NCI-H2196 (cell line): ENCODE data around the gene UPB1.

Experiments used
- DNase-seq: peaks from one replicate; lab custom pipeline; 2025; ENCODE audit not compliant: unreplicated experiment; lab: John Stamatoyannopoulos, UW

UPB1 gene

GRCh38 chr22:24503137-24503842, 8.2 kb downstream of the UPB1 start:
- no peak for DNase-seq

GRCh38 chr22:24503843-24504338, 8.8 kb downstream of the UPB1 start:
- DNase-seq = no peak

- no peak for DNase-seq
Measured at GRCh38 chr22:24504540-24504939, 9.4 kb downstream of the UPB1 start.

- DNase-seq = no peak
Measured at GRCh38 chr22:24504956-24505736, 10.0 kb downstream of the UPB1 start.

- peak; percentile 22 for DNase-seq
Measured at GRCh38 chr22:24506802-24507438, 11.8 kb downstream of the UPB1 start.

- DNase-seq = no peak
Measured at GRCh38 chr22:24507716-24508115, 12.6 kb downstream of the UPB1 start.

GRCh38 chr22:24510637-24511625, 15.8 kb downstream of the UPB1 start:
- DNase-seq = no peak

GRCh38 chr22:24512043-24512442, 16.9 kb downstream of the UPB1 start:
- DNase-seq = no peak

- no peak for DNase-seq
Measured at GRCh38 chr22:24513378-24514240, 18.5 kb downstream of the UPB1 start.

- DNase-seq = no peak
Measured at GRCh38 chr22:24514241-24515026, 19.3 kb downstream of the UPB1 start.

GRCh38 chr22:24515027-24515338, 19.9 kb downstream of the UPB1 start:
- DNase-seq = no peak

GRCh38 chr22:24516301-24516737, 21.2 kb downstream of the UPB1 start:
- DNase-seq = no peak

GRCh38 chr22:24517446-24517845, 22.3 kb downstream of the UPB1 start:
- no peak for DNase-seq

- no peak for DNase-seq
Measured at GRCh38 chr22:24518228-24518627, 23.1 kb downstream of the UPB1 start.

- no peak for DNase-seq
Measured at GRCh38 chr22:24518771-24519485, 23.8 kb downstream of the UPB1 start.

- no peak for DNase-seq
Measured at GRCh38 chr22:24519496-24519895, 24.4 kb downstream of the UPB1 start.

- peak; percentile 73 for DNase-seq
Measured at GRCh38 chr22:24521791-24522245, 26.7 kb downstream of the UPB1 start.

- DNase-seq = no peak
Measured at GRCh38 chr22:24523873-24524272, 28.7 kb downstream of the UPB1 start.
